PC-9 (cell line): Measurements from ENCODE around the gene TAGLN2.

Experiments used
- CTCF ChIP-seq: fragments of 200-600 bp; sonication (generic); conservative IDR thresholded peaks from 2 replicates; pipeline ENCODE4 v1.6.1; 2017; ENCODE audit warnings: mixed run types, antibody characterized with exemption, mild to moderate bottlenecking, moderate library complexity
- EZH2 ChIP-seq: fragments of 200-600 bp; sonication (generic); IDR thresholded peaks from 2 replicates; pipeline ENCODE4 v1.8.0; 2017; ENCODE audit warnings: antibody characterized with exemption, low read depth

GRCh38 chr1:159895286-159895685 is 30.0 kb downstream of the TAGLN2 start:
- TF ChIP-seq CTCF: no peak
- no peak for TF ChIP-seq EZH2
